Neural progenitor cell (in vitro differentiated cells): ENCODE results near the gene COL4A4. TPM values are rescaled to one million over a fixed set of nuclear protein-coding genes. Genes with fewer than 3 reads are reported as not detected.

Experiments
- DNase-seq: peaks from one replicate; pipeline ENCODE4 v3.0.0-alpha.2; 2016; ENCODE audit warnings: low spot score
- H2AFZ ChIP-seq: fragments of 200-600 bp; sonication (generic); replicated peaks from 2 replicates; pipeline ENCODE4 v1.6.1; 2016; ENCODE audit warnings: antibody characterized with exemption
- H3F3A ChIP-seq: fragments of 200-600 bp; sonication (generic); 2 replicates; pipeline ENCODE4 v1.6.1; 2016; ENCODE audit warnings: antibody characterized with exemption, low read depth
- H3K27ac ChIP-seq: fragments of 200-600 bp; sonication (generic); 2 replicates; pipeline ENCODE4 v1.5.1; 2016; ENCODE audit warnings: mild to moderate bottlenecking
- H3K27me3 ChIP-seq: fragments of 200-600 bp; sonication (generic); 2 replicates; pipeline ENCODE4 v1.6.1; 2016; ENCODE audit warnings: mild to moderate bottlenecking, moderate library complexity
- H3K36me3 ChIP-seq: fragments of 200-600 bp; sonication (generic); 2 replicates; pipeline ENCODE4 v1.5.1; 2016
- H3K4me1 ChIP-seq: fragments of 200-600 bp; sonication (generic); 2 replicates; pipeline ENCODE4 v1.6.1; 2016; ENCODE audit warnings: mixed run types
- H3K4me2 ChIP-seq: fragments of 200-600 bp; sonication (generic); 2 replicates; pipeline ENCODE4 v1.6.1; 2016
- H3K4me3 ChIP-seq: fragments of 200-600 bp; sonication (generic); 2 replicates; pipeline ENCODE4 v1.5.1; 2016
- H3K79me2 ChIP-seq: fragments of 200-600 bp; sonication (generic); 2 replicates; pipeline ENCODE4 v1.6.1; 2016; ENCODE audit warnings: low read depth
- H3K9ac ChIP-seq: fragments of 200-600 bp; sonication (generic); 2 replicates; pipeline ENCODE4 v1.6.1; 2016
- H3K9me3 ChIP-seq: fragments of 200-600 bp; sonication (generic); 2 replicates; pipeline ENCODE4 v1.5.1; 2016; ENCODE audit warnings: low read depth
- H4K20me1 ChIP-seq: fragments of 200-600 bp; sonication (generic); 2 replicates; pipeline ENCODE4 v1.6.1; 2016; ENCODE audit warnings: low read depth
- H3K27ac Mint-ChIP-seq: 3 replicates; pipeline ENCODE4 v1.8.0; 2021; ENCODE audit warnings: mixed read lengths
- H3K27me3 Mint-ChIP-seq: 2 replicates; pipeline ENCODE4 v1.8.0; 2022; ENCODE audit warnings: low read depth, mild to moderate bottlenecking, inconsistent platforms, moderate library complexity, mixed read lengths; ENCODE audit not compliant: insufficient read depth
- H3K36me3 Mint-ChIP-seq: 3 replicates; pipeline ENCODE4 v1.8.0; 2021; ENCODE audit warnings: mixed read lengths
- H3K4me1 Mint-ChIP-seq: 3 replicates; pipeline ENCODE4 v1.8.0; 2021; ENCODE audit warnings: mixed read lengths
- H3K4me3 Mint-ChIP-seq: 3 replicates; pipeline ENCODE4 v1.8.0; 2021; ENCODE audit warnings: mild to moderate bottlenecking, moderate library complexity, mixed read lengths
- H3K9me3 Mint-ChIP-seq: 3 replicates; pipeline ENCODE4 v1.8.0; 2020; ENCODE audit warnings: mixed read lengths
- EZH2 ChIP-seq: fragments of 200-600 bp; sonication (generic); IDR thresholded peaks from 2 replicates; pipeline ENCODE4 v1.6.1; 2017; ENCODE audit warnings: antibody characterized with exemption, mild to moderate bottlenecking, moderate library complexity
- EZH2phosphoT487 ChIP-seq: fragments of 200-600 bp; sonication (generic); IDR thresholded peaks from 2 replicates; pipeline ENCODE4 v1.6.1; 2017; ENCODE audit warnings: antibody characterized with exemption
- total RNA-seq: library from RNA; depleted of rRNA; stranded (reverse); fragments of >200 nt; gene quantifications from 2 replicates; pipeline ENCODE4 v1.2.3, GENCODE V29; 2015; ENCODE audit warnings: low replicate concordance
- TF ChIP-seq, protein P1 (sequence below): fragments of 200-600 bp; sonication (generic); IDR thresholded peaks from 2 replicates; pipeline ENCODE4 v1.5.1; 2017; ENCODE audit warnings: antibody characterized with exemption, mild to moderate bottlenecking

The COL4A4 gene
- total RNA-seq, 1 donor from 2014 or later: 0.60 TPM

DNA sequence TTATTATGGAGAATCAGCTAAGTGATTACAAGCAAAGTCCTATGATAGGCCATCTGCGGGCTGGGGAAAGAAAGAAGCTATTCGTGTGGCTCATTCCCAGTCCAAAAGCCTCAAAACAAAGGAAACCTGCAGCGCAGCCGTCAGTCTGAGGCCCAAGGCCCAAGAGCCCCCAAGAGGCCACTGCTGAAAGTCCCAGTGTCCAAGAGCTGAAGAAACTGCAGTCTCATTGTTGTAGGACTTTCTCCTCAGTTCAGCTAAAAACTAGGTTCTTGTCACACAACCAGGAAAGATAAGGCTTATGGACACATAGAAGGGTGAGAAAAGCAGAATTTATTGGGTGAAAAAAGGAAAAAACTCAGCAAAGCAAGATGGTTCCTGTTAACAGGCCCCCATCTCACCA, 185.0 kb downstream of the COL4A4 start:
- no peak for TF ChIP-seq EZH2
- TF ChIP-seq, protein P1, sequence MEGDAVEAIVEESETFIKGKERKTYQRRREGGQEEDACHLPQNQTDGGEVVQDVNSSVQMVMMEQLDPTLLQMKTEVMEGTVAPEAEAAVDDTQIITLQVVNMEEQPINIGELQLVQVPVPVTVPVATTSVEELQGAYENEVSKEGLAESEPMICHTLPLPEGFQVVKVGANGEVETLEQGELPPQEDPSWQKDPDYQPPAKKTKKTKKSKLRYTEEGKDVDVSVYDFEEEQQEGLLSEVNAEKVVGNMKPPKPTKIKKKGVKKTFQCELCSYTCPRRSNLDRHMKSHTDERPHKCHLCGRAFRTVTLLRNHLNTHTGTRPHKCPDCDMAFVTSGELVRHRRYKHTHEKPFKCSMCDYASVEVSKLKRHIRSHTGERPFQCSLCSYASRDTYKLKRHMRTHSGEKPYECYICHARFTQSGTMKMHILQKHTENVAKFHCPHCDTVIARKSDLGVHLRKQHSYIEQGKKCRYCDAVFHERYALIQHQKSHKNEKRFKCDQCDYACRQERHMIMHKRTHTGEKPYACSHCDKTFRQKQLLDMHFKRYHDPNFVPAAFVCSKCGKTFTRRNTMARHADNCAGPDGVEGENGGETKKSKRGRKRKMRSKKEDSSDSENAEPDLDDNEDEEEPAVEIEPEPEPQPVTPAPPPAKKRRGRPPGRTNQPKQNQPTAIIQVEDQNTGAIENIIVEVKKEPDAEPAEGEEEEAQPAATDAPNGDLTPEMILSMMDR: peak; percentile 42
- no peak for TF ChIP-seq EZH2phosphoT487
- Histone ChIP-seq H3K27ac (no peak overlapping the region), H3K9ac (no peak overlapping the region), H3K79me2 (no peaks in the 10 kb centered on the region), H3K4me3 (no peak overlapping the region), H3K4me2 (no peak overlapping the region), H4K20me1 (no peaks in the 10 kb centered on the region), H3K36me3 (no peaks in the 10 kb centered on the region), H3F3A (no peaks in the 10 kb centered on the region), H3K9me3 (no peaks in the 10 kb centered on the region), H3K4me1 (peaks cover 4% of the 10 kb centered on the region), H2AFZ (peak overlapping the region; percentile 48), H3K27me3 (no peaks in the 10 kb centered on the region)
- H3K4me1 Mint-ChIP-seq: peaks cover 13% of the 10 kb centered on the region
- peaks cover 9% of the 10 kb centered on the region for H3K27me3 Mint-ChIP-seq
- no peaks in the 10 kb centered on the region for H3K9me3 Mint-ChIP-seq
- no peak overlapping the region for H3K27ac Mint-ChIP-seq
- peak; percentile 64 for DNase-seq
- no peaks in the 10 kb centered on the region for H3K36me3 Mint-ChIP-seq
- no peak overlapping the region for H3K4me3 Mint-ChIP-seq

DNA sequence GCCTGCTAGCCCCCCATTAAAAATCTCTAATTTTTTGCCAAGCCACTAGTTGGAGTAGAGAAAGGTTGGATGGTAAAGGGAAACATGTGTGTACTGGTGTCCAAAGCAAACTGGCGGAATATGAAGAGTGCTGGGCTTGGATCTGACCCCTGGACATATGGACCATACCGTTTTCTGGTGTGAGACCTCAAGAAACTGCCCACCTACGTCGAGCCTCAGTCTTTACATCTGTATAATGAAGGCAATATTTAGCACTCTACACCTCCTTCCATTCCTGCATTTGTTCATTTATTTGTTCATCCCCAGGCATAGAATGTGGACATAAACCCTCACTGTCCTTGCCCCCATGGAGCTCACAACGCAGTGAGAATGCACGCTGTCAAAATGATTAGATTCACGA, 185.7 kb downstream of the COL4A4 start:
- Histone ChIP-seq H3K36me3 (no peaks in the 10 kb centered on the region), H3K9me3 (no peaks in the 10 kb centered on the region), H4K20me1 (no peaks in the 10 kb centered on the region), H3K79me2 (no peaks in the 10 kb centered on the region), H3K4me3 (no peak overlapping the region), H3K4me2 (no peak overlapping the region), H3K27me3 (no peaks in the 10 kb centered on the region), H3K4me1 (peaks cover 4% of the 10 kb centered on the region), H2AFZ (no peak overlapping the region), H3F3A (no peaks in the 10 kb centered on the region), H3K27ac (no peak overlapping the region), H3K9ac (no peak overlapping the region)
- peaks cover 9% of the 10 kb centered on the region for H3K27me3 Mint-ChIP-seq
- H3K4me3 Mint-ChIP-seq: no peak overlapping the region
- no peak overlapping the region for H3K27ac Mint-ChIP-seq
- TF ChIP-seq EZH2 (no peak), EZH2phosphoT487 (no peak)
- TF ChIP-seq, protein P1: no peak
- no peaks in the 10 kb centered on the region for H3K9me3 Mint-ChIP-seq
- H3K36me3 Mint-ChIP-seq: no peaks in the 10 kb centered on the region
- peaks cover 10% of the 10 kb centered on the region for H3K4me1 Mint-ChIP-seq
- no peak for DNase-seq

DNA sequence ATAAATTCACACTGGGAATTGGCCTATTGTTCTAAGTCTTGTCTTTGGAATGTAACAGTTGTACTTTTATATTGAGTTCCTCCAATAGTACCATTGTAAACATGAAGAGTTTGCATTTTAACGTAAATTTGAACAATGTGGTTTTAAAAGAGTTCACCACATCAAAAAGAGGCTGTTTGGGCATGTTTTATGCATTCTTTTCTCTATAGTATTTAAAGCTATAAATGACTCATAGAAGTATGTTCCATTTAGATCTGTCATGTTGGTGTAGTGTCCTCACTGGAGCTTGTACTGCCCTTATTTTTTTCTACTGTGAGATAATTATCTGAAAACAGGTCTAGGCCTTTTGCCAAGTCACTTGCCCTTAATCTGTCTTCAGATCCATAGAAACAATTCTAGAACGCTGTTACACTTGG, 186.2 kb downstream of the COL4A4 start:
- H3K4me1 ChIP-seq: peaks cover 4% of the 10 kb centered on the region
- H3K4me3 ChIP-seq: no peak overlapping the region
- H3K27me3 ChIP-seq: no peaks in the 10 kb centered on the region
- H4K20me1 ChIP-seq: no peaks in the 10 kb centered on the region
- H3K4me2 ChIP-seq: no peak overlapping the region
- DNase-seq: no peak
- no peaks in the 10 kb centered on the region for H3F3A ChIP-seq
- Mint-ChIP-seq H3K27me3 (peaks cover 9% of the 10 kb centered on the region), H3K27ac (no peak overlapping the region), H3K4me1 (peaks cover 10% of the 10 kb centered on the region), H3K36me3 (no peaks in the 10 kb centered on the region), H3K9me3 (no peaks in the 10 kb centered on the region), H3K4me3 (no peak overlapping the region)
- no peak overlapping the region for H3K27ac ChIP-seq
- no peaks in the 10 kb centered on the region for H3K36me3 ChIP-seq
- H2AFZ ChIP-seq: no peak overlapping the region
- no peaks in the 10 kb centered on the region for H3K9me3 ChIP-seq
- H3K79me2 ChIP-seq: no peaks in the 10 kb centered on the region
- no peak overlapping the region for H3K9ac ChIP-seq
- no peak for TF ChIP-seq EZH2phosphoT487
- no peak for TF ChIP-seq EZH2
- TF ChIP-seq, protein P1: no peak
